Suprapubic skin (tissue), 4 donors: ENCODE data around the gene C1orf198.

Experiments used
- CTCF ChIP-seq, 2 donors: fragments of 200-600 bp in 1 of 2; fragments of 450-650 bp in 1 of 2; sonication (generic) in 1 of 2; IDR thresholded peaks; one replicate each; pipeline ENCODE4 v1.5.1; 2016 to 2019; ENCODE audit warnings: antibody characterized with exemption in 2 of 2, mild to moderate bottlenecking in 1 of 2, moderate library complexity in 1 of 2
- EP300 ChIP-seq: sonication (generic); formaldehyde crosslinking; IDR thresholded peaks from one replicate; pipeline ENCODE4 v1.6.1; 2017; ENCODE audit warnings: antibody characterized with exemption
- POLR2A ChIP-seq, 2 donors: fragments of 450-650 bp; IDR thresholded peaks; one replicate each; pipeline ENCODE4 v1.6.1; 2017; ENCODE audit warnings: antibody characterized with exemption in 2 of 2, mild to moderate bottlenecking in 2 of 2, moderate library complexity in 2 of 2
- POLR2AphosphoS5 ChIP-seq, 3 donors: sonication (generic); formaldehyde crosslinking; IDR thresholded peaks; one replicate each; pipeline ENCODE4 v1.6.1; 2017; ENCODE audit warnings: antibody characterized with exemption in 3 of 3

GRCh38 chr1:230894664-230895063 lies 26.3 kb upstream of the C1orf198 start:
- TF ChIP-seq CTCF (IDR thresholded peaks at IDR 0.05) (no peak), POLR2A (IDR thresholded peaks at IDR 0.05) (no peak), POLR2AphosphoS5 (IDR thresholded peaks at IDR 0.05) (no peak), EP300 (no peak)
